Transverse colon (tissue), 3 donors: ENCODE results near the gene TNFRSF11A.

Experiments
- POLR2A ChIP-seq: fragments of 450-650 bp; IDR thresholded peaks from one replicate; pipeline ENCODE4 v1.6.1; 2016; ENCODE audit warnings: antibody characterized with exemption, mild to moderate bottlenecking, moderate library complexity
- TF ChIP-seq, protein P1 (sequence below), 5 experiments: fragments of 200-600 bp in 3 of 5; fragments of 450-650 bp in 2 of 5; sonication (generic) in 3 of 5; IDR thresholded peaks; 1 replicate in 2 of 5; 2 replicates in 3 of 5; pipeline ENCODE4 v1.5.1; 2016 to 2017; ENCODE audit warnings: antibody characterized with exemption in 5 of 5, inconsistent platforms in 3 of 5, mild to moderate bottlenecking in 2 of 5, moderate library complexity in 1 of 5

GRCh38 chr18:62284637-62285036 is 40.5 kb upstream of the TNFRSF11A start:
- TF ChIP-seq POLR2A = no peak
- TF ChIP-seq, protein P1, sequence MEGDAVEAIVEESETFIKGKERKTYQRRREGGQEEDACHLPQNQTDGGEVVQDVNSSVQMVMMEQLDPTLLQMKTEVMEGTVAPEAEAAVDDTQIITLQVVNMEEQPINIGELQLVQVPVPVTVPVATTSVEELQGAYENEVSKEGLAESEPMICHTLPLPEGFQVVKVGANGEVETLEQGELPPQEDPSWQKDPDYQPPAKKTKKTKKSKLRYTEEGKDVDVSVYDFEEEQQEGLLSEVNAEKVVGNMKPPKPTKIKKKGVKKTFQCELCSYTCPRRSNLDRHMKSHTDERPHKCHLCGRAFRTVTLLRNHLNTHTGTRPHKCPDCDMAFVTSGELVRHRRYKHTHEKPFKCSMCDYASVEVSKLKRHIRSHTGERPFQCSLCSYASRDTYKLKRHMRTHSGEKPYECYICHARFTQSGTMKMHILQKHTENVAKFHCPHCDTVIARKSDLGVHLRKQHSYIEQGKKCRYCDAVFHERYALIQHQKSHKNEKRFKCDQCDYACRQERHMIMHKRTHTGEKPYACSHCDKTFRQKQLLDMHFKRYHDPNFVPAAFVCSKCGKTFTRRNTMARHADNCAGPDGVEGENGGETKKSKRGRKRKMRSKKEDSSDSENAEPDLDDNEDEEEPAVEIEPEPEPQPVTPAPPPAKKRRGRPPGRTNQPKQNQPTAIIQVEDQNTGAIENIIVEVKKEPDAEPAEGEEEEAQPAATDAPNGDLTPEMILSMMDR (IDR thresholded peaks at IDR 0.05) = no peak
